ENCODE data around the gene CGNL1. TPM values are rescaled to one million over a fixed set of nuclear protein-coding genes. Genes with fewer than 3 reads are reported as not detected.

CGNL1 gene
- total RNA-seq, 1 experiment from 2014 or later = 0.31 TPM

DNA sequence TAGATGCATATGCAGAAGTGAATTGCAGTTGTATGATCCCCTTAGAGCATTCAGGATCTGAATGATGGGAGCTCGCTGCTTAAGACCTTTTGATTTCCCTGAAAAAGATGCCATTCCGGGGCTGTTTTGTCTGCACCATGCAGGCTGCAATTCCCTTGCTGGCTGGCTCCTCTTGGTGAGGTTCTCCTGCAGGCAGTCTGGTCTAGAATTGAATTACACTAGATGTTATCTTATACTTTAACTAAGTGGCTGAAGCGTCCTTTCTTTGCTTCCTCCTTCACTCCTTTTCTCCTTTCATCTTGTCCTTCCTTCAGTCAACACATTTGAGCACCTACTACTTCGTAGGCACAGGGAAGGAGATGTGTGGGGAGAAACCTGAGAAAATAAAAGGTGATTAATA lies 196.8 kb downstream of the CGNL1 start:
- BruUV-seq (replicated peaks) = no TSS peak
- no peaks in the 10 kb centered on the region for H3K9me2 ChIP-seq (ENCODE audit: insufficient read depth)
- no peak overlapping the region for H3K4me2 ChIP-seq
- peaks cover 16% of the 10 kb centered on the region; the same call in 1 of the 2 replicates for H3F3A ChIP-seq (ENCODE audit: insufficient read depth, low read depth)
- no peak for TF ChIP-seq EZH2 (IDR thresholded peaks at IDR 0.05; ENCODE audit: low read depth)
- TF ChIP-seq, protein P1, sequence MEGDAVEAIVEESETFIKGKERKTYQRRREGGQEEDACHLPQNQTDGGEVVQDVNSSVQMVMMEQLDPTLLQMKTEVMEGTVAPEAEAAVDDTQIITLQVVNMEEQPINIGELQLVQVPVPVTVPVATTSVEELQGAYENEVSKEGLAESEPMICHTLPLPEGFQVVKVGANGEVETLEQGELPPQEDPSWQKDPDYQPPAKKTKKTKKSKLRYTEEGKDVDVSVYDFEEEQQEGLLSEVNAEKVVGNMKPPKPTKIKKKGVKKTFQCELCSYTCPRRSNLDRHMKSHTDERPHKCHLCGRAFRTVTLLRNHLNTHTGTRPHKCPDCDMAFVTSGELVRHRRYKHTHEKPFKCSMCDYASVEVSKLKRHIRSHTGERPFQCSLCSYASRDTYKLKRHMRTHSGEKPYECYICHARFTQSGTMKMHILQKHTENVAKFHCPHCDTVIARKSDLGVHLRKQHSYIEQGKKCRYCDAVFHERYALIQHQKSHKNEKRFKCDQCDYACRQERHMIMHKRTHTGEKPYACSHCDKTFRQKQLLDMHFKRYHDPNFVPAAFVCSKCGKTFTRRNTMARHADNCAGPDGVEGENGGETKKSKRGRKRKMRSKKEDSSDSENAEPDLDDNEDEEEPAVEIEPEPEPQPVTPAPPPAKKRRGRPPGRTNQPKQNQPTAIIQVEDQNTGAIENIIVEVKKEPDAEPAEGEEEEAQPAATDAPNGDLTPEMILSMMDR (conservative IDR thresholded peaks at IDR 0.05) = no peak
- CTCF ChIA-PET = interaction anchor here (0.7 kb wide), 1 partner anchor 45 kb away, joined by 3 read pairs; no protein-coding TSS in a partner anchor
- no peak overlapping the region for H3K27ac ChIP-seq
- no peaks in the 10 kb centered on the region for H3K79me2 ChIP-seq (ENCODE audit: low read depth)
- no peaks in the 10 kb centered on the region for H3K36me3 ChIP-seq (ENCODE audit: low read depth)
- no peak overlapping the region for H2AFZ ChIP-seq
- peaks cover 26% of the 10 kb centered on the region for H3K4me1 ChIP-seq (replicated peaks; ENCODE audit: insufficient read depth)
- no peaks in the 10 kb centered on the region for H3K9me3 ChIP-seq (ENCODE audit: insufficient read depth, low read depth)
- H3K27me3 ChIP-seq (ENCODE audit: insufficient read depth, low read depth) = no peaks in the 10 kb centered on the region
- intact Hi-C loops (cut with micrococcal nuclease; ENCODE audit: unreplicated experiment) = no loop called here
- H4K20me1 ChIP-seq (ENCODE audit: insufficient read depth) = no peaks in the 10 kb centered on the region
- no peak overlapping the region for H3K4me3 ChIP-seq
- DNase-seq = no peak
- POLR2A ChIA-PET (ENCODE audit: unreplicated experiment) = no interaction called here

DNA sequence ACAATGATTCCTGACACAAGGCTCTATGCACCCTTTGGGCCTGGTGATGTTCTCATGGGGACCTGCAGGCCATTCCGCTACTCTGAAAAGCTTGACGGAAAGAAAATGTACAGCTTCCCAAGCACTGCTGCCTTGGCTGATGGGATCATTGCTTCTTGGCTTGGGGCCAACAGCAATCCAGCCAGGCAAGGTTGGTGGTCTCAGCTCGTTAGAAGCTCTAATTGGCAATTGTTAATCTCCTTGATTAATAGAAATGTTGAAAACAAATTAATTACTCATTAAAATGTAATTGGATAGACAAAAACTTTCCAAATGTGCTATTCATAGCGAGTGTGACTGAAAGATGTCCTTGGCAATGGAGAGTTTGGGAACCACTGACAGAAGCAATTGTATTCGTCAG lies 199.1 kb downstream of the CGNL1 start:
- no peaks in the 10 kb centered on the region for H3K27me3 ChIP-seq (ENCODE audit: insufficient read depth, low read depth)
- H3K36me3 ChIP-seq (ENCODE audit: low read depth) = no peaks in the 10 kb centered on the region
- H3K9me2 ChIP-seq (ENCODE audit: insufficient read depth) = no peaks in the 10 kb centered on the region
- no peak overlapping the region for H3K27ac ChIP-seq
- H3K79me2 ChIP-seq (ENCODE audit: low read depth) = no peaks in the 10 kb centered on the region
- no peak for DNase-seq
- ChIA-PET CTCF (no interaction called here), POLR2A (ENCODE audit: unreplicated experiment) (no interaction called here)
- no peak overlapping the region for H3K4me3 ChIP-seq
- BruUV-seq (replicated peaks) = no TSS peak
- H3K4me2 ChIP-seq = no peak overlapping the region
- H2AFZ ChIP-seq = no peak overlapping the region
- no peaks in the 10 kb centered on the region for H4K20me1 ChIP-seq (ENCODE audit: insufficient read depth)
- no peaks in the 10 kb centered on the region for H3K9me3 ChIP-seq (ENCODE audit: insufficient read depth, low read depth)
- H3F3A ChIP-seq (ENCODE audit: insufficient read depth, low read depth) = peaks cover 16% of the 10 kb centered on the region; the same call in 1 of the 2 replicates
- no peak for TF ChIP-seq EZH2 (IDR thresholded peaks at IDR 0.05; ENCODE audit: low read depth)
- TF ChIP-seq, protein P1 (conservative IDR thresholded peaks at IDR 0.05) = no peak
- H3K4me1 ChIP-seq (replicated peaks; ENCODE audit: insufficient read depth) = peaks cover 17% of the 10 kb centered on the region
- intact Hi-C loops (cut with micrococcal nuclease; ENCODE audit: unreplicated experiment) = no loop called here

DNA sequence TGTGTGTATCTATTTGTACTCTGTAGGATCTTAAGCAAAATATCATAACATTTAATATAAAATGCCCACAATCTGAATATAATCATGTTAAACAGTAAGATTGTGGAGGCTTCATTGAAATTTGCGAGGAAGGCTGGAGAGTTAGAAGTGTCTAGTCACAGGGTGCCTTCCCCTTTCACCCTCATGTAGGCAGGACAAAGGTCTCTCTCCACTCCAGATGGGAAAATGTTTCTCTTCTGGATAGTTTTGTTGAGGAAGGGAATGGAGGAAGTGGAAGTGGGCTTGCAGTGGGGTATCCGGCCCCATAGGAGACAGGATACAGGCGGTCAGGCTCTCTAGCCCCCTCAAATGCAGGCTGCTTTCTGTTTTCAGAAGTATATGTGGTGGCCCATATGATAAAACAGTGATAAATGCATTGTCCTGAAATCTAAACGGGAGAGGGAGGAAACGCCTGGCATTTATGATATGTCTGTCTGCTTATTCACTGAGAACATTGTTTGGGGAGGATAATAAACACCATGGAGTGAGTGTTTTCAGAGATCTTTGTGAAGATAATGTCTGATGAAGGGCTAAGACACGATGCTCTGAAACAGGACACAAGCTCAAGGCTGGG lies 202.1 kb downstream of the CGNL1 start:
- no TSS peak for BruUV-seq (replicated peaks)
- ChIA-PET POLR2A (ENCODE audit: unreplicated experiment) (interaction anchor here (0.6 kb wide), 1 partner anchor 75 kb away, joined by 7 read pairs; no protein-coding TSS in a partner anchor), CTCF (no interaction called here)
- DNase-seq = no peak
- H3K4me3 ChIP-seq = no peak overlapping the region
- no peaks in the 10 kb centered on the region for H3K79me2 ChIP-seq (ENCODE audit: low read depth)
- H3K9me2 ChIP-seq (ENCODE audit: insufficient read depth) = no peaks in the 10 kb centered on the region
- H3K4me2 ChIP-seq = no peak overlapping the region
- H3K27ac ChIP-seq = no peak overlapping the region
- no peak overlapping the region for H2AFZ ChIP-seq
- no peaks in the 10 kb centered on the region for H3K9me3 ChIP-seq (ENCODE audit: insufficient read depth, low read depth)
- H4K20me1 ChIP-seq (ENCODE audit: insufficient read depth) = no peaks in the 10 kb centered on the region
- no peaks in the 10 kb centered on the region for H3K36me3 ChIP-seq (ENCODE audit: low read depth)
- intact Hi-C loops (cut with micrococcal nuclease; ENCODE audit: unreplicated experiment) = no loop called here
- H3F3A ChIP-seq (ENCODE audit: insufficient read depth, low read depth) = no peaks in the 10 kb centered on the region
- H3K27me3 ChIP-seq (ENCODE audit: insufficient read depth, low read depth) = no peaks in the 10 kb centered on the region
- no peaks in the 10 kb centered on the region for H3K4me1 ChIP-seq (replicated peaks; ENCODE audit: insufficient read depth)
- no peak for TF ChIP-seq EZH2 (IDR thresholded peaks at IDR 0.05; ENCODE audit: low read depth)
- TF ChIP-seq, protein P1 (conservative IDR thresholded peaks at IDR 0.05) = no peak
